Neural cell (in vitro differentiated cells): ENCODE results near the gene MYO3A.

Experiments
- EP300 ChIP-seq: fragments of 450-650 bp; conservative IDR thresholded peaks from 2 replicates; pipeline ENCODE4 v1.6.1; 2014; ENCODE audit warnings: antibody characterized with exemption, mild to moderate bottlenecking, moderate library complexity; ENCODE audit not compliant: poor library complexity, severe bottlenecking
- EZH2 ChIP-seq: fragments of 200-600, 300-800 bp; shearing (Covaris generic), sonication (generic); IDR thresholded peaks from 2 replicates; pipeline ENCODE4 v1.6.1; 2014; ENCODE audit warnings: antibody characterized with exemption, low read length, borderline replicate concordance, mild to moderate bottlenecking; ENCODE audit not compliant: insufficient read depth, poor library complexity, severe bottlenecking
- MXI1 ChIP-seq: fragments of 450-650 bp; conservative IDR thresholded peaks from 2 replicates; pipeline ENCODE4 v1.6.1; 2014; ENCODE audit warnings: antibody characterized with exemption, mild to moderate bottlenecking; ENCODE audit not compliant: poor library complexity, severe bottlenecking
- POLR2AphosphoS5 ChIP-seq: IDR thresholded peaks from 2 replicates; pipeline ENCODE4 v1.6.1; 2012
- RAD21 ChIP-seq: fragments of 450-650 bp; conservative IDR thresholded peaks from 2 replicates; pipeline ENCODE4 v1.6.1; 2014; ENCODE audit warnings: antibody characterized with exemption, mild to moderate bottlenecking, moderate library complexity
- SMC3 ChIP-seq: fragments of 450-650 bp; conservative IDR thresholded peaks from 2 replicates; pipeline ENCODE4 v1.6.1; 2014; ENCODE audit warnings: antibody characterized with exemption, mild to moderate bottlenecking, moderate library complexity; ENCODE audit not compliant: poor library complexity
- TAF1 ChIP-seq: IDR thresholded peaks from 2 replicates; pipeline ENCODE4 v1.6.1; 2012; ENCODE audit warnings: low read depth
- TF ChIP-seq, protein P1 (sequence below): fragments of 450-650 bp; IDR thresholded peaks from 2 replicates; pipeline ENCODE4 v1.5.1; 2014; ENCODE audit warnings: antibody characterized with exemption, mild to moderate bottlenecking, moderate library complexity; ENCODE audit not compliant: poor library complexity, severe bottlenecking
- TF ChIP-seq, protein P2 (sequence below): IDR thresholded peaks from 2 replicates; pipeline ENCODE4 v1.6.1; 2012; ENCODE audit warnings: borderline replicate concordance

DNA sequence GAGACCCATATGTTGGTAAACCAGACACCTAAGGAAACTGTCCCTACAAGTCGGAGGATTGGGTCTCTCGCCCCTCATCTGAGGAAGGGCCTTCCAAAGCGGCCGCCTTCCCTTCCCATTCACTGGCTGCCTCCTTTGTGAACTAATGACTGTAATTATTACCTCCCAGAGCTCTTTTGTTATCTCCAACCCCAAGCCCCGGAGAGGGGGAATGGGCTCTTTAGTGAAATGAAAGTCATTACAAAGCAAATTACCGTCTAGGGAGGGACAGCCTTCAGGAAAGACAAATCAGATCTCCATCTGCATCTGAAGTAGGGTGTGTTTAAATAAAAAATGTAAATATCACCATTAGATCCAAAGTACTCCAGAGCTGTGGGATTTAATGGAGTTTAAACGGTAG lies 280.0 kb downstream of the MYO3A start:
- TF ChIP-seq EZH2, result no peak
- no peak for TF ChIP-seq EP300
- TF ChIP-seq, protein P1, sequence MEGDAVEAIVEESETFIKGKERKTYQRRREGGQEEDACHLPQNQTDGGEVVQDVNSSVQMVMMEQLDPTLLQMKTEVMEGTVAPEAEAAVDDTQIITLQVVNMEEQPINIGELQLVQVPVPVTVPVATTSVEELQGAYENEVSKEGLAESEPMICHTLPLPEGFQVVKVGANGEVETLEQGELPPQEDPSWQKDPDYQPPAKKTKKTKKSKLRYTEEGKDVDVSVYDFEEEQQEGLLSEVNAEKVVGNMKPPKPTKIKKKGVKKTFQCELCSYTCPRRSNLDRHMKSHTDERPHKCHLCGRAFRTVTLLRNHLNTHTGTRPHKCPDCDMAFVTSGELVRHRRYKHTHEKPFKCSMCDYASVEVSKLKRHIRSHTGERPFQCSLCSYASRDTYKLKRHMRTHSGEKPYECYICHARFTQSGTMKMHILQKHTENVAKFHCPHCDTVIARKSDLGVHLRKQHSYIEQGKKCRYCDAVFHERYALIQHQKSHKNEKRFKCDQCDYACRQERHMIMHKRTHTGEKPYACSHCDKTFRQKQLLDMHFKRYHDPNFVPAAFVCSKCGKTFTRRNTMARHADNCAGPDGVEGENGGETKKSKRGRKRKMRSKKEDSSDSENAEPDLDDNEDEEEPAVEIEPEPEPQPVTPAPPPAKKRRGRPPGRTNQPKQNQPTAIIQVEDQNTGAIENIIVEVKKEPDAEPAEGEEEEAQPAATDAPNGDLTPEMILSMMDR, result no peak
- TF ChIP-seq RAD21, result no peak
- no peak for TF ChIP-seq SMC3
- TF ChIP-seq MXI1, result no peak
- TF ChIP-seq POLR2AphosphoS5, result peak; percentile 11
- TF ChIP-seq TAF1, result peak; percentile 48
- TF ChIP-seq, protein P2, sequence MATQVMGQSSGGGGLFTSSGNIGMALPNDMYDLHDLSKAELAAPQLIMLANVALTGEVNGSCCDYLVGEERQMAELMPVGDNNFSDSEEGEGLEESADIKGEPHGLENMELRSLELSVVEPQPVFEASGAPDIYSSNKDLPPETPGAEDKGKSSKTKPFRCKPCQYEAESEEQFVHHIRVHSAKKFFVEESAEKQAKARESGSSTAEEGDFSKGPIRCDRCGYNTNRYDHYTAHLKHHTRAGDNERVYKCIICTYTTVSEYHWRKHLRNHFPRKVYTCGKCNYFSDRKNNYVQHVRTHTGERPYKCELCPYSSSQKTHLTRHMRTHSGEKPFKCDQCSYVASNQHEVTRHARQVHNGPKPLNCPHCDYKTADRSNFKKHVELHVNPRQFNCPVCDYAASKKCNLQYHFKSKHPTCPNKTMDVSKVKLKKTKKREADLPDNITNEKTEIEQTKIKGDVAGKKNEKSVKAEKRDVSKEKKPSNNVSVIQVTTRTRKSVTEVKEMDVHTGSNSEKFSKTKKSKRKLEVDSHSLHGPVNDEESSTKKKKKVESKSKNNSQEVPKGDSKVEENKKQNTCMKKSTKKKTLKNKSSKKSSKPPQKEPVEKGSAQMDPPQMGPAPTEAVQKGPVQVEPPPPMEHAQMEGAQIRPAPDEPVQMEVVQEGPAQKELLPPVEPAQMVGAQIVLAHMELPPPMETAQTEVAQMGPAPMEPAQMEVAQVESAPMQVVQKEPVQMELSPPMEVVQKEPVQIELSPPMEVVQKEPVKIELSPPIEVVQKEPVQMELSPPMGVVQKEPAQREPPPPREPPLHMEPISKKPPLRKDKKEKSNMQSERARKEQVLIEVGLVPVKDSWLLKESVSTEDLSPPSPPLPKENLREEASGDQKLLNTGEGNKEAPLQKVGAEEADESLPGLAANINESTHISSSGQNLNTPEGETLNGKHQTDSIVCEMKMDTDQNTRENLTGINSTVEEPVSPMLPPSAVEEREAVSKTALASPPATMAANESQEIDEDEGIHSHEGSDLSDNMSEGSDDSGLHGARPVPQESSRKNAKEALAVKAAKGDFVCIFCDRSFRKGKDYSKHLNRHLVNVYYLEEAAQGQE, result no peak
